ENCODE measurements around the gene MEAK7.

- TF ChIP-seq KDM5A (IDR thresholded peaks at IDR 0.05; ENCODE audit: low read length) (no peak), SP1 (IDR thresholded peaks at IDR 0.05; ENCODE audit: low read depth, low read length) (no peak), POLR2AphosphoS5 (IDR thresholded peaks at IDR 0.05; ENCODE audit: low read depth, low read length) (no peak), CTCF (IDR thresholded peaks at IDR 0.05; ENCODE audit: control extremely low read depth in 1 of 3, insufficient read depth in 1 of 3, low read depth in 1 of 3, low read length in 3 of 3) (no peak), POLR2A (IDR thresholded peaks at IDR 0.05; ENCODE audit: control extremely low read depth in 1 of 2, low read depth in 2 of 2, low read length in 2 of 2) (no peak), JUN (IDR thresholded peaks at IDR 0.05; ENCODE audit: low read depth, low read length) (no peak), TAF1 (IDR thresholded peaks at IDR 0.05; ENCODE audit: low read depth, low read length) (no peak), TCF12 (IDR thresholded peaks at IDR 0.05; ENCODE audit: low read depth, low read length) (no peak), JUND (IDR thresholded peaks at IDR 0.05; ENCODE audit: low read length) (no peak), POU5F1 (IDR thresholded peaks at IDR 0.05; ENCODE audit: low read depth, low read length) (no peak), EP300 (IDR thresholded peaks at IDR 0.05; ENCODE audit: borderline replicate concordance in 1 of 2, low read depth in 2 of 2, low read length in 2 of 2) (no peak), TEAD4 (IDR thresholded peaks at IDR 0.05; ENCODE audit: low read depth, low read length) (no peak)
Observed at GRCh38 chr16:84501077-84501735, 3.3 kb downstream of the MEAK7 start.
